ENCODE measurements around the gene LRMDA. TPM values are rescaled to one million over a fixed set of nuclear protein-coding genes. Genes with fewer than 3 reads are reported as not detected.

Gene LRMDA
- total and polyA plus RNA-seq, 2 donors (not counting 3 experiments of a cell fraction or from before 2014, with no cell fraction given) = 9.7 to 18.0 TPM

GRCh38 chr10:75841266-75841665 lies 409.8 kb downstream of the LRMDA start:
- Histone ChIP-seq H2AFZ (ENCODE audit: low read depth, low read length) (no peak overlapping the region), H3K27ac (ENCODE audit: insufficient read depth, low read depth, low read length) (no peak overlapping the region), H3K9me3 (replicated peaks; ENCODE audit: control insufficient read depth, insufficient read depth, low read length) (no peaks in the 10 kb centered on the region), H3K79me2 (ENCODE audit: control insufficient read depth, insufficient read depth, low read length) (no peaks in the 10 kb centered on the region), H3K4me1 (ENCODE audit: control insufficient read depth, extremely low read depth, insufficient read depth, low read length) (peaks cover 3% of the 10 kb centered on the region), H4K20me1 (replicated peaks; ENCODE audit: control insufficient read depth, extremely low read depth, insufficient read depth, low read length) (no peaks in the 10 kb centered on the region), H3K4me3 (replicated peaks in 1 of 3; ENCODE audit: insufficient read depth in 1 of 3, low read depth in 1 of 3, low read length in 3 of 3) (no peak overlapping the region), H3K36me3 (ENCODE audit: control insufficient read depth in 2 of 2, extremely low read depth in 1 of 2, insufficient read depth in 2 of 2, low read length in 2 of 2) (no peaks in the 10 kb centered on the region), H3K9me1 (replicated peaks; ENCODE audit: control insufficient read depth, extremely low read depth, insufficient read depth, low read length) (no peaks in the 10 kb centered on the region), H3K27me3 (ENCODE audit: control insufficient read depth in 2 of 2, insufficient read depth in 2 of 2, low read length in 2 of 2) (no peaks in the 10 kb centered on the region), H3K9ac (replicated peaks; ENCODE audit: extremely low read depth, insufficient read depth, low read length) (no peak overlapping the region), H3K4me2 (ENCODE audit: insufficient read depth, low read length) (no peak overlapping the region)
- ChIA-PET POLR2A (no interaction called here), CTCF (no interaction called here)
- intact Hi-C loops (cut with micrococcal nuclease) = no loop called here
- BruUV-seq (replicated peaks) = no TSS peak
- DNase-seq (ENCODE audit: low read depth, low spot score) (no peak), FAIRE-seq (no peak)
- dilution Hi-C loops (cut with MboI; ENCODE audit: extremely low pct_ligation_motif_present, low sequenced_read_pairs) = no loop called here
- TF ChIP-seq EZH2 (IDR thresholded peaks at IDR 0.05; ENCODE audit: borderline replicate concordance, low read depth, low read length, severe bottlenecking) = no peak
- TF ChIP-seq POLR2AphosphoS5 (IDR thresholded peaks at IDR 0.05; ENCODE audit: insufficient read depth, low read depth, low read length) = no peak
- no peak for TF ChIP-seq MAX (IDR thresholded peaks at IDR 0.05; ENCODE audit: insufficient read depth, insufficient read length)
- no peak for TF ChIP-seq POLR2A (IDR thresholded peaks at IDR 0.05; ENCODE audit: low read depth, low read length)
- TF ChIP-seq JUN (IDR thresholded peaks at IDR 0.05; ENCODE audit: borderline replicate concordance, insufficient read depth, insufficient read length, low read depth) = no peak
- no peak for TF ChIP-seq GATA2 (IDR thresholded peaks at IDR 0.05; ENCODE audit: insufficient read depth, insufficient read length, low read depth, low read length)

DNA sequence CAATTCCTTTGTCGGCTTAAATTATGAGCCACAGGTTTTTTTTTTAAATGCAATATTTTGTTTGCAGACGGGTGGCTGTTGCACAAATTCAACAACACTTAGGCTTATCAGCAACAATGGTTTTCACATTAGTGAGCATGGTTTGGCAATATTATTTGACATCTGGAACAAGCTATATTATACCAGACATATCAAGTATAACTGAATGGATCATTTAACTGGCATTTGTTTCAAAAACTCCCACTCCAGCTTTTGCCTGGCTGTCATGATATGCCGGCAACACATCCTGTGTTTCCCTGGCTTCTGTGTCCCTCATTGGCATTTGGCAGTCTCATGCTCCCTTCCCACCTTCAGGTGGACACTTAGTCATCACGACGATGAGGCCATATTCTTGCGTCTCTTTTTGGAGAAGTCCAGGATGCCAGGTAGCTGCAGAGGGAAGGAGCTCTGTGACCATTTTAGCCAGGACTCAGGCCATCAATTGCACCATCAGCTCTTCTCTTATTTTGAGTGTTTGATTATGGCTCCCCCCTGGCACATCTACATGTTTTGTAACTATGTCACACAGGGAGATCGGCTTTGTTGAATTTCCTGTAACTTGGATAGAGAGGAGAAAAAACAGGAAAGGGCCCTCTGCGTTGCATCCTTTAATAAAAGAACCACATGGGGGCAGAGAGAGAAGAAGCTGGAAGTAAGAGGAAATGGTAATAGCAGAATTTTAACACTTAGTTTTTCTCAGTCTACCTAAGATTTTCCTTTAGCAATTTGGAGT lies 413.9 kb downstream of the LRMDA start:
- dilution Hi-C loops (cut with MboI; ENCODE audit: extremely low pct_ligation_motif_present, low sequenced_read_pairs) (no loop called here), intact Hi-C loops (cut with micrococcal nuclease) (loop anchor here (2.0 kb wide), 1 partner anchor 443 kb away; no protein-coding TSS in a partner anchor)
- H3K27me3 ChIP-seq (ENCODE audit: control insufficient read depth in 2 of 2, insufficient read depth in 2 of 2, low read length in 2 of 2) = no peaks in the 10 kb centered on the region
- ChIA-PET POLR2A (no interaction called here), CTCF (interaction anchor here (0.9 kb wide), 1 partner anchor 23 kb away, joined by 3 read pairs; no protein-coding TSS in a partner anchor)
- H3K9me1 ChIP-seq (replicated peaks; ENCODE audit: control insufficient read depth, extremely low read depth, insufficient read depth, low read length) = no peaks in the 10 kb centered on the region
- DNase-seq (ENCODE audit: low read depth, low spot score) (peak; percentile 41), FAIRE-seq (no peak)
- no peak overlapping the region for H3K4me3 ChIP-seq (replicated peaks in 1 of 3; ENCODE audit: insufficient read depth in 1 of 3, low read depth in 1 of 3, low read length in 3 of 3)
- no peak for TF ChIP-seq JUN (IDR thresholded peaks at IDR 0.05; ENCODE audit: borderline replicate concordance, insufficient read depth, insufficient read length, low read depth)
- no peak for TF ChIP-seq FOS (IDR thresholded peaks at IDR 0.05; ENCODE audit: borderline replicate concordance, insufficient read depth, low read length)
- TF ChIP-seq POLR2A (IDR thresholded peaks at IDR 0.05; ENCODE audit: low read depth, low read length) = no peak
- TF ChIP-seq CTCF (IDR thresholded peaks at IDR 0.05; ENCODE audit: extremely low read depth in 1 of 2, insufficient read depth in 1 of 2, low read depth in 1 of 2, low read length in 2 of 2) = no peak
- TF ChIP-seq POLR2AphosphoS5 (IDR thresholded peaks at IDR 0.05; ENCODE audit: insufficient read depth, low read depth, low read length) = no peak
- no peak for TF ChIP-seq GATA2 (IDR thresholded peaks at IDR 0.05; ENCODE audit: insufficient read depth, insufficient read length, low read depth, low read length)
- TF ChIP-seq MYC (IDR thresholded peaks at IDR 0.05; ENCODE audit: low read depth, low read length) = no peak
- TF ChIP-seq MAX (IDR thresholded peaks at IDR 0.05; ENCODE audit: insufficient read depth, insufficient read length) = no peak
- no peak for TF ChIP-seq EZH2 (IDR thresholded peaks at IDR 0.05; ENCODE audit: borderline replicate concordance, low read depth, low read length, severe bottlenecking)
- peak overlapping the region; percentile 20 for H2AFZ ChIP-seq (ENCODE audit: low read depth, low read length)
- no peaks in the 10 kb centered on the region for H3K36me3 ChIP-seq (ENCODE audit: control insufficient read depth in 2 of 2, extremely low read depth in 1 of 2, insufficient read depth in 2 of 2, low read length in 2 of 2)
- H3K79me2 ChIP-seq (ENCODE audit: control insufficient read depth, insufficient read depth, low read length) = no peaks in the 10 kb centered on the region
- no TSS peak for BruUV-seq (replicated peaks)
- H3K27ac ChIP-seq (ENCODE audit: insufficient read depth, low read depth, low read length) = no peak overlapping the region
- no peak overlapping the region for H3K9ac ChIP-seq (replicated peaks; ENCODE audit: extremely low read depth, insufficient read depth, low read length)
- H4K20me1 ChIP-seq (replicated peaks; ENCODE audit: control insufficient read depth, extremely low read depth, insufficient read depth, low read length) = no peaks in the 10 kb centered on the region
- peaks cover 3% of the 10 kb centered on the region for H3K4me1 ChIP-seq (ENCODE audit: control insufficient read depth, extremely low read depth, insufficient read depth, low read length)
- H3K4me2 ChIP-seq (ENCODE audit: insufficient read depth, low read length) = no peak overlapping the region
- H3K9me3 ChIP-seq (replicated peaks; ENCODE audit: control insufficient read depth, insufficient read depth, low read length) = no peaks in the 10 kb centered on the region
